GM21423 (cell line): ENCODE measurements around the gene MGST2.
"Not testable (repeated sequence)": the region's sequence is repeated elsewhere in the genome, so short reads cannot be mapped to it uniquely, and the experiment has no call there.

Source experiments
- ATAC-seq: cut with Tn5 transposase; IDR thresholded peaks from one replicate; pipeline ENCODE4 v1.9.1; 2021; ENCODE audit warnings: mild to moderate bottlenecking, moderate library complexity; ENCODE audit not compliant: unreplicated experiment

Gene MGST2

DNA sequence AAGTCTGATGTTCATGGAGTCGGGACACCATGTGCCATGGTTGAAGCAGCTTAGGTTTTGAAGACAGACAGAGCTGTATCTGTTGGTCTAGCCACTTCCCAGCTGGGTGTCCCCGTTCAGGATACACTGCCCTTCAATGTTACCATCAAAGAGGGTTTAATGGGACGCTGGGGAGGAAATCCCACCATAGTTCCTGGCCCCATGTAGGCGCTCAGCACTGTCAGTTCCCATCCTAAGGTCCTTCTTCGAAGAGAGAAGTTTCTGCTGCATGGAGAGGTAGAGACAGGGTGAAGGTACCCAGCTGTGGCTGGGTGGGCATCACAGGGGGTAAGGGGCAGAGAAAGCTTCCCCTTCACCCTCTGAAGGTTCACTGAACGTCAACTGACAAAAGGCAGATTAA, 3.7 kb downstream of the MGST2 start:
- ATAC-seq, result no peak

DNA sequence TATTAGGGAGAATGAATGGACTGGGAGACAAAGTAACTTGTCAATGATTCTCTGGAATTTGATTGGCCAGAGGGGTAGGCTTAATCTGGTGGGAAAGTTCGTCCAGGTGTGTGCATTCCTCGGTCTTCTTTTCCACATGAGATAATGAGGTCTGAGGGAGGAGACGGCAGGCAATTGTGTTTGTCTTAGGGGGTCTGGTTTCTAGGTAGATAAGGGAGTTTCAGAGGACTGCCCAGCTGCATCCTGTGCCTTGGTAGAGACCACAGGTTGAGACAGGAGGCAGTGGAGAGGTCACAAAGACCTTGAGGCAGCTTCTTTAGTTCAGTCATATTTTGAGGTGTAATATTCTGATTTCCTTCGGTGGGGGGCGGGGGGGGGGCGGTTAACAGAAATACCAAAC, 4.3 kb downstream of the MGST2 start:
- ATAC-seq, result no peak

- ATAC-seq, result no peak
Measured at GRCh38 chr4:139670775-139671174, 5.2 kb downstream of the MGST2 start.

- no peak for ATAC-seq
Measured at GRCh38 chr4:139672215-139672614, 6.6 kb downstream of the MGST2 start.

GRCh38 chr4:139672732-139673131, 7.1 kb downstream of the MGST2 start:
- ATAC-seq, result no peak

DNA sequence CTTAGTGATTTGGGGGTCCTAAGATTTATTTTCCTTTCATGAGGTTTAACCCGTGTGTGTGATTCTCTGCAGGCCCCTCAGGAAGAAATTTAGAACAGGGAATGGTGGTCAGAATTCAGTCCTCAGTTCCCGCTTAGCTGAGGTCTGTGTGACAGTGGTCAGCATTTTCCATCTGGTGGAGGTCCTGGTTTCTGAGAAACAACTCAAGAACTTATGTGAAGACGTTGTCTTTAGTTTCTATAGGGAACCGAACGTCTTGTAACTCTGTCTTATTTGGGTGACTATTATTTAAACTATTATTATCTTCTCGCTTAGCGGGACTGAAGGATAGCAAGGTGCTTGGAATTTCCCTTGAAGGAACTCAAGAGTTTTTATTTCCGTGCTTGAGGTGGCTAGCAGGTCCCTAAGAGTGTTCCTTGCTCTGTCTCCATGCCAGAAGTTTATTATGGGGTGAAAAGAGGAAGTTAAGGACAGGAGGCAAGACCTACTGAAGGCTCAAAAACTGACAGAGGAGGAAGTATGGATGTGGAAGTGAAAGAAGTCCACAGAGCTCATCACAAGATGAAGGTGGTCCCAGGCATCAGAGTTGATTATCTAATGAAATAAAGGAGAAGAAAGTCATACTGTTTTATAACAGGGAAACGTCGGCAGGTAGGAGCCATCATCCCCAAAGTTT, 9.4 kb downstream of the MGST2 start:
- ATAC-seq, result peak; percentile 64

DNA sequence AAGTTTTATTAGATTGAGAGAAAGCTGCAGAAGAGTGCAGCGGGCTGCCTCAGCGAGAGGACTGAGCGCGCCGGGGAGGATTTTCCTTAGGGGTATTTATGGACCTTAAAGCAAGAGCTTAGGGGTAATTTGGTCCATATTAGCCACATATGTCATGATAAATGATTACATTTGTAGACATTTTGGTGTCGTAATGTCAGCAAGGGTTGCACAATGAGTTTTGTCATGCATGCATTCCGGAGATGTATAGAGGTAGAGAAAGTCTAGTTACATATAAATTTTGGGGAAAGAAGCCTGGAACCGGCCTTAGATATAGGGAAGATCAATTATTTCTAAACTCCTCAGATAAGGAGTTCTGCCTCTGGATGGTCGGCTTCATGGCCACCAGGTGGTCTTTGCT, 10.0 kb downstream of the MGST2 start:
- ATAC-seq, result no peak

DNA sequence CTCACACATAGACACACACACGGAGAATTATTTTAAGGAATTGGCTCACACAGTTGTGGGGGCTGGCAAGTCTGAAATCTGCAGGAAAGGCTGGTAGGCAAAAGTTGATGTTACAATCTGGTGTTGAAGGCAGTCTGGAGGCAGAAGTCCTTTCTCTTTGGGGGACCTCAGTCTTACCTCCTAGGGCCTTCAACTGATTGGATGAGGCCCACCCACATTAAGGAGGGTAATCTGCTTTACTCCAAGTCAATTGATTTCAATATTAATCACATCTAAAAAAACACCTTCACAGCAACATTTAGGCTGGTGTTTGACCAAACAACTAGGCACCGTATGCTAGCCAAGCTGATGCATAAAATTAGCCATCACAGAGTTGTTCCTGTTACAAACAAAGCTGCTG, 10.7 kb downstream of the MGST2 start:
- no peak for ATAC-seq

DNA sequence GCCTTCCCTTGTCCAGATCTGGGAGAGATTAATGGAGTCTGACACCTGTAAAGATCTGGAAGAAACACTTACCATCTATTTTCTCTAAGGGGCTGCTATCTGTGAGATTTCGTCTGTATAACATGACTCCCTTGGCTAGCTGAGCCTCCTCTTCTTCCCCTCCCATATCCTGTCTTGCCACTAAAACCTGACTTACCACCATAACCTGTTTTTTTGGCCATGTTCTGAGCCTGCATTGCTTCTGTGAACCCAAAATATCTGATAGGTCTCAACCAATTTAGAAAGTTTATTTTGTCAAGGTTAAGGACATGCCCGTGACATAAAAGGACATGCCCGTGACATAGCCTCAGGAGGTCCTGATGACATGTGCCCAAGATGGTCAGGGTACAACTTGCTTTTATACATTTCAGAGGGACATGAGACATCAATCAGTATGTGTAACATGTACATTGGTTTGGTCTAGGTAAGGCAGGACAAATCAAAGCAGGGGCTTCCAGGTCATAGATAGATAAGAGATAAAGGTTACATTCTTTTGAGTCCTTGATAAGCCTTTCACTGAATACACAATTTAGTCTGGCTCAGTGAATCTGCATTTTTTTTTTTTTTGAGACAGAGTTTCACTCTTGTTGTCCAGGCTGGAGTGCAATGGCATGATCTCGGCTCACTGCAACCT, 11.4 kb downstream of the MGST2 start:
- ATAC-seq, result no peak

DNA sequence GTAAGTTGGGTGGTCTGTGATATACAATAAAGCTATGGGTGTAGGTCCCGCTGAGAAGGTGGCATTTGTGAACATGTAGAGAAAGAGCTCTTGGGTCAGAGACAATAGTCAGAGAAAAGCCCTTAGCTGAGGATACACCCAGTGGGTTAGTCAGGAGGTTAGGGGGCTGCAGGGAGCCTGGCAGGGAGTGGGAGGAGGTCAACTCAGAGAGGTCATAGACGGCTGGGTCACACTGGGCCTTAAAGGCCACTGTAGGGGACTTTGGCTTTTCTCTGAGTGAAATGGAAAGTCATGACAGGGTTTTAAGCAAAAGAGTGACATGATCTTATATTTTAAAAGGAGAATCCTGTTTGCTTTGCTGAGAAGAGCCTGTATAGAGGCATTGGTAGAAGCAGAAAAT, 16.7 kb downstream of the MGST2 start:
- ATAC-seq, result no peak

- no peak for ATAC-seq
Measured at GRCh38 chr4:139682741-139683151, 17.1 kb downstream of the MGST2 start.

DNA sequence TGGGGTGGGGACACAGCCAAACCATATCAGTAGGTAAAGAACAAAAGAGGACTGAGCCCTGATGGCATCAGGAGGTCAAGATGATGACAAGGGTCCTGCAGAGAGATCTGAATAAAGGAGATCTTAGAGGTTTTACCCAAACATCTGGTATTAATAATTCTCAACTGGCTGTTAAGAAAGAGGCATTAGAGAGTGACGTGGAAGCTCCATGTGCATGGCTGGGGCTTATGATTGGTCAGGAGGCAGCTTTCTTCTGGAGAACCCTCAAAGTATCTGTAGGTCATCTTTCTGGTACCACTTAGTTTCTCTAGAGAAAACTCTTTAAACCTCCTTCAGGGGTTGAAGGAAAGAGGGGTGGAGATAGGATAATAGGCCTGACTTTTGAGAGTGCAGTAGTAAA, 18.7 kb downstream of the MGST2 start:
- no peak for ATAC-seq

DNA sequence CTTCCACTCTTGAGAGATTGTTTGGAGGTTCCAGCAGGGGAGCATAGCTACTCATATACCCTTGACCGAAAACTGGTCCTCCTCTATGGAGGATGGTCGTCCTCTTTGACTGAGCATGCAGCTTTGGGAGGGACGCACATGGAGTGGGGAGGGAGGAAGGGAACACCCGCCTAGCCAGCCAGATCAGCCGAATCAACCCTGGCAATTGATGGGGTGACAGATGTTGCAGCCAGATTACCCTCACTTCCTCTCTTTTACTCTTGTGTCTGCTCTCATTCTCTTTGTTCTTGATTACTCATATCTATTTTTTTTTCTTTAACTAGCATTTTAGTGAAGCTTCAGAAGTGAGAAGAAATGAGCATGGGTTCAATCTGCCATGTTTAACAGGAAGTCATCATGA, 19.6 kb downstream of the MGST2 start:
- ATAC-seq, result no peak

GRCh38 chr4:139686130-139686529, 20.5 kb downstream of the MGST2 start:
- no peak for ATAC-seq

- no peak for ATAC-seq
Measured at GRCh38 chr4:139686988-139687387, 21.4 kb downstream of the MGST2 start.

DNA sequence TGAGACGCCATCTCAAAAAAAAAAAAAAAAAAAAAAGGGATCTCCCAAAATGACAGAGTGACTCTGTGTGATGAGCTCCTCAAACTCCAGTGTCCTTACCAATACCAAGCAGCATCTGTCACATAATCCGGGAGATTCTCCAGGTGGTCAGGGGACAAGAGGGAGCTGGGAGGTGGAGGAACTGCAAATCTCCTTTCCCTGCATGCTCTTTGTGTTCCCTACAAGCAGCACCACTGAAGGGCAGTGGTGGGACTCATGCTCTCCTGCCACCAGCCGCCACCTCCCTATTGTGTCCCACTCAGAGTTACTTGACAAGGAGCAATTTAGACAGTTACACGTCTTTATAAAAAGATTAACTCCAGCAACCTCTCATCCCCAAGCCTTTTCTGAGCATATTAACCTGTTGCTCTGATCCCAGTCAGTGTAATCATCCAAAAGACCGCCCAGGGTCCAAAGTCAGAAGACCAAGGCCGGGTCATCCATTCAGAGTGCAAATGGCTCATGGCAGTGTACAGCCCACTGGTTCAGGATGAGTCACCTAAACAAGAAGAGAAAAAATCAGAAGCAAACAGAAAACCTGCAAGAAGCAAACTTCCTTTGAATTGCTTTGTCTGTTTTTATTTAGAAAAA, 23.6 kb downstream of the MGST2 start:
- ATAC-seq, result no peak

DNA sequence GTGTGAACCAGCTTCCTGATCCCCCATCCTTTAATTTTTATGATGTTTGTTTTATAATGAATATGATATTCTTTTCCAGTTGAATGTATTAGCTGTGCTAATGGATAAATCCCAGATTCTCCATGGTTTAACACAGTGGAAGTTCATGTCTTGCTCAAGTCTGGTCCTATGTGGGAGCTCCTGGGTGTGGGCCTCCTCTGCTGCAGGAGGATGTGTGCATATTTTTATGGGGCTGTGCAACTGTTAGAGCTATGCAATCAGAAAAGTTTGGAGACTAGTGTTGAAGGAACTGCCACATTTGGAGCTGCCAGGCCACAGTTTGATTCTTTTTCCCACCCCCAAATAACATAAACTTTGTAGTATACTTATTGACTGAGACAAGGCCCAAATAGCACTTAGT, 24.8 kb downstream of the MGST2 start:
- ATAC-seq, result no peak

DNA sequence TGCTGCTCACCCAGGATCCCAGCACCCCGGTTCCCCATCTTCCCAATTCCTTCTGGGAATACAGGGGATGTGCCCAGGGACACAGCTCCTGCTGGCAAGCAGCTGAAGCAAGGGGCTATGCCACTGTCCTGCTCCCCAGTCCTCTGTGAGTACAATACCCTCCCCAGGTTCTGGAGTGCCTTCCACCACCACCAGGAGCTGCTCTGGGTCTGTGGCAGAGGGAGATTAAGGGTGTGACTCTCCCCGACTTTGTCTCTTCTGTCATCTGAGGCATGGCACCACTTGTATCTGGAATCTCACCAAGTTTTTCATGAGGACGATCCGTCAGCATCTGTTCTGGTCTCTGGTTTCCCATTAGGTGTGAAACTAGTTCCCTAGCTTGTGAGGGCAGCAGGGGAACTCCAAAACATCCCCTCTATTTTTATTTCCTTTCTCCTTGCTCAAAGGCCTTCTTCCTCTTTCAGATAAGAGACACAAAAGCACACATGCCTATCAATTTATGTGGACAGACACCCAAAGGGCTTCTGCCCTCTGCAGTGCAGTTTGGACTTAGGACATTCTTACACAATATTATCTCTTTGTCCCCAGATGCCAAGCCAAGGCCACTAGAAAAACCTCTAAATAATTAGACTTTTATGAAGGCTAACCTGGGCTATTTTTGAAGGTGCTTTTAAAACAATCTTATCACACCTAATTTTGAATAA, 26.8 kb downstream of the MGST2 start:
- ATAC-seq, result no peak

GRCh38 chr4:139694522-139695107, 29.0 kb downstream of the MGST2 start:
- no peak for ATAC-seq

DNA sequence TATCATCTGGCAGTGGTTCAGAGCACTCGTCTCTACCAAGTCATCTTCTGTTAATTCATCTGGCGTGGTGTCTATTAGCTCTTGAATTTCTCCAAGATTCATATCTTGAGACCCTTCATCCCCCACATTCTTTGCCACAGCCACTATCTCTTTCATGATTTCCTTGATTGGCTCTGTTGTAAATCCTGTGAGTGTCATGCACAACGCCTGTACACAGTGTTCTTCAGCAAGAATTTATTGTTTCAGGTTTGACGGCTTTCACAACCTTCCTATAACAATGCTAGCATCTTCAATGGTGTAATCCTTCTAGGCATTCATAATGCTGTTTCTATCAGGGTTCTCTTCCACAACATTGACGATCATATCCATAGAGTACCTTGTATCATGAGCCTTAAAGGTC, 30.9 kb downstream of the MGST2 start:
- no peak for ATAC-seq

DNA sequence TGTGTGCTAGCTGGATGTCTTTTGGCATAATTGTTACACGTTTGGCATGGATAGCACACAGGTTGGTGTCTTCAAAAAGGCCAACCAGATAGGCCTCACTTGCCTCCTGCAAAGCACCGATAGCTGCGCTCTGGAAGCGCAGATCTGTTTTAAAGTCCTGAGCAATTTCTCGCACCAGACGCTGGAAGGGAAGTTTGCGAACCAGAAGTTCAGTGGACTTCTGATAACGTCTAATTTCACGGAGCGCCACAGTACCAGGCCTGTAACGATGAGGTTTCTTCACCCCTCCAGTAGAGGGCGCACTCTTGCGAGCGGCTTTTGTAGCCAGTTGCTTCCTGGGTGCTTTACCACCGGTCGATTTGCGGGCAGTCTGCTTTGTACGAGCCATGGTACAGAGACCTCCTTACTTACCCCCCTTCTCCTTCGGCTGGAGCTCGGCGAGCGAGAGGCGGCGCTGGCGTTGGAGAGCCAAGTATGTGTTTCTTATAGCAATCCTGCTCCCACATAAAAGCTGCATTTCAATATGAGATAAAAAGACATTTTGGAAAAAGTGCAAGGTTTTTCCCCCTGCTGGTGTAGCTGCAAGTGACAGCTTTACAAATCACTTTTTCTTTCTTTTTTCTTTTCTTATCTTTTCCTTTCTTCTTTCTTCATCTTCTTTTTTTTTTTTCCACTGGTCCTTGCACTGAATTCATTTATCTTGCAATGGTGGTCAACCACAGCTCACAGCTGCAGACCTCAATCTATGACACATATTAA, 32.7 kb downstream of the MGST2 start:
- ATAC-seq, result not testable (repeated sequence)
